Measurements from ENCODE around the gene SAMD7.

- no peak for TF ChIP-seq GATA2 (IDR thresholded peaks at IDR 0.05; ENCODE audit: low read depth, low read length)
- TF ChIP-seq GATA3 (IDR thresholded peaks at IDR 0.05; ENCODE audit: low read depth, low read length): no peak
Measured at GRCh38 chr3:169964176-169964575, 52.8 kb downstream of the SAMD7 start.

Measured in SH-SY5Y (cell line).